ENCODE measurements around the gene ZSCAN22.

Gene ZSCAN22

DNA sequence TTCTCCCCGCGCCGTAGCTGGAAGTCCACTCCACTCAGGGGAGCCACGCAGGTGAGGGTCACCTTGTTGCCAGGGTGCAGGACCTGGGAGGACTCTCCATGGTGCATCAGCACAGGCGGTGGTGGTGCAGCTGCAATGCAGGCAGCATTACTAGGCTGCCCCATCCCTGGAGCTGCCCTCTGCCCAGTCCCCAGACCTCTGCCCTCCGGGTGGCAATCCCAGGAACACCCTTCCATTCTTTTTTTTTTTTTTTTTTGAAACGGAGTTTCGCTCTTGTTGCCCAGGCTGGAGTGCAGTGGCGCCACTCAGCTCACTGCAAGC lies 24.7 kb downstream of the ZSCAN22 start:
- DNase-seq (ENCODE audit: low spot score) = no peak

DNA sequence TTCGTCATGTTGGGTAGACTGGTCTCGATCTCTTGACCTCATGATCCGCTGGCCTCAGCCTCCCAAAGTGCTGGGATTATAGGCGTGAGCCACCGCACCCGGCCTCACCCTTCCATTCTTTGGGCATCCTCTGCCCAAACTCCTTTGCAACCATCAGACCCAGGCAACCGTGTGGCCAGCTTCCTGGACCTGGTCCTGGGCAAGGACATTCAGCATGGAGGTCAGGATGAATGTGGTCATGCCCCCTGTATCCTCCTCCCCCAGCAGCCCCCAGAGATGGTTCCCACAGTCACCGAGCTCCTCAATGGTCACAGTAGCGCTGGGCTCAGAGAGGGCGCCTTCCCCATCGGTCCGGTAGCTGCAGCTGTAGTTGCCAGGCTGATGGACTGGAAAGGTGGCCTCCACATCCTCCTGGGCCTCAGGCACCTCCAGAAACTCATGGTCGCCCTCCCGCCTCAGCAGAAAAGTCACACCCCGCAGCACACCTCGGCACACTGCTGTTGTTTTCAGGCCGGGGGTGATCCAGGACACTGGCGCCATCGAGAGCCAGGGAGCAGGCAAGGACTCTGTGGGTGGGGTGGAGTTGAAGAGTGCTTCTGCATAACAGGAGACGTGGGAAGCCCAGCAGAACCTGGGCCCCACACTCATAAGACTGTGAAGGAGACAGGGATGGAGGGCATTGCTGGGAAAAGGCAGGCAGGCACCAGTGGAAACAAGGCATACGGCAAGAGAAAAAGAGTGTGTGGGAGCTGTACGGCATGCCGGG lies 25.4 kb downstream of the ZSCAN22 start:
- DNase-seq (ENCODE audit: low spot score) = no peak

DNA sequence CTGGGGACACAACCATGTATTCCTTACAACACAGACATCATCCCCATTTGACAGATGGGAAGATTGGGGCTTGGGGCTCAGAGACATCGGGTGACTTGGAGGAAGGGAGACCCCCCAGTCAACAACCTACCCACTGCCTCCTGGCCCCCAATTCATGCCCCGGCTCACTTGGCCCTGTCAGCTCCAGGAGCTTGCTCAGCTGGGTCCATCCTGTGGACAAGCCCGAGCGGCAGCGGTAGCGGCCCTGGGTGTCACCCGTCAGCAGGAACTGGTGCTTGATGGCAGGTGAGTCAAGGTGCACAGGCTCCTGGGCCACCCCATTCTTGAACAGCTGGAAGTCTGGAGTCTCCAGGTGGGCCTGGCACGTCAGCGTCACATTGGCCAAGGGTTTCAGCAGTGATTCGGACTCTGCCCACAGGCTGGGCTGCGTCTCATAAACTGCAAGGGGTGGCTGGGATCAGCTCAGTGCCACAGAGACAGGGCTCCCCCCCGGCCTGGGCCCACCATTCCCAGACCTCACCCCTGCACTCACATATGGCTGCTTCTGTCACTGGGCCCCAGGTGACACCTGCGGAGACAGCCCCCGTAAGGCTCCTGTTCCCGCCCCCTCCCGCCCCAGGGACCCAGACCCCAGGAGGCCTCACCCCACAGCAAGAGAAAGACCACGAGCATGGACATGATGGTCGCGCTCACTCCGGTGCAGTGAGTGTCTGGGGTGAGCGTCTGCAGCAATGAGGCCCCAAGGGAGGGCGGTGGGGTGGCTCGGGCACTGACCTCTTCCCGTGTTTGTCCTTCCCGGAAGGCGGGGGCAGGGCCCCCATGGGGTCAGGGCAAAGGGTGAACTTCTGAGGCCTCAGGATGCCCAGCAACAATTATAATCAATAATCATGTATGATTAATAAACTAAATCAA lies 26.2 kb downstream of the ZSCAN22 start, which contains the start of gene A1BG:
TSS of gene A1BG (minus strand) at position 733 of the 912 bp plus-strand sequence. CDS start at position 678, 55 bp downstream.
- DNase-seq (ENCODE audit: low spot score) = no peak

DNA sequence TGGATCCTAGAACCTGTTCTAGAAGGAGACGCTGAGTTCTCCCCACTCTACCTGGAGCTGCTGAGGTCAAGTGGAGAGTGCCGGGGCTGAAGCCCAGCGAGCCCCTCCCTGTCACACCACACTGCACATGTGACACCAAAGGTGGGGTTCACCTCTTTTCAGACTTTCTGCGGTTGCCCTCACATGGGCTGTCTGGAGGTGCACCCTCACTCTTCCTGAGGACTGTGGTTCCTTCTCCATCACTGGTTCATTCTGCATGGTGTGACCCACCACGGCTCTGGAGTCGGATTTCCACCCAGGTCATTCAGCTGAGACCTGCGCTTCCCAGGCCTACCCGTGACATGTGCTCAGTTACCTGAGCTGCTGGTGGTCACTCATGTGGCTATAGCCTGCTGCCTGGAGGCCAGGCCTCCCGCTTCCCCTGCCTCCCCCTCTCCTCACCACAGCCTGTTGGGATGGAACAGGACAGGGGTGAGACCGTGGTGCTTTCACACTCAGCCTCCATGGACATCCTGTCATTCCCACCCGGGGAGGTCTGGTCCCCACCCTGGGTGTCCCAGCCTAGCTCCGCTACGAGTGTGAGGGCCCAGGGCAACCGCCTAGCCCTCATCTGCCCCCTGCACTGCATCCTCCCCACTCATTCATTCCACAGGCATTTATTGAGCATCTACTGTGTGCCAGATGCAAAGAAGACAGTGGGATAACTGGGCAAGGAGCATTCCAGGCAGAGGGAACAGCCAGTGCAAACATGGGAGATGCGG lies 27.1 kb downstream of the ZSCAN22 start:
- no peak for DNase-seq (ENCODE audit: low spot score)

DNA sequence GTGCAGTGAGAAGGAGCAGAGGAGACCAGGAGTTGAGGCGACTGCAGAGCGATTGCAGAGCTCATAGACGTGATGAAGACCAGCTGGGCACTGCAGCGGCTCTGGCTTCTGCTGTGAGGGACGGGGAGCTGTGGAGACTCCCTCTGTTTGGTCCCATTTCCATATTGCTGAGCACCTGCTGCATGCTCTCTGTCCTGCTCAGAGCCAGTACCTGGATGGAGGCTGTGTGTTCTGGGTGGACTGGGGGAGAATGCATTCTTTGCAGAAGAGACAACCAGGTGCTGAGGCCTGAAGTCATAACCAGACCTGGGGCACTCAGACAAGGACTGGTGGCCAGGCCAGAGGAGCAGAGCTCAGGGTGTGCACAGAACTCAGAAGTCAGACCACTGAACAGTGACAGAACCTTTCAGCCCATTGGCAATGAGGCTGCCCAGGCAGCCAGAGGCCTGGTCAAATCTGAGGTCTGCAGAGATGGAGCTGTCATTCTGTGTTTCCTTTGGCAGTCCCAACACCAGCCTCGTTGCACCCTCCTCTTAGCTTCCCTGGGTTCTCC lies 27.8 kb downstream of the ZSCAN22 start:
- DNase-seq (ENCODE audit: low spot score) = no peak

DNA sequence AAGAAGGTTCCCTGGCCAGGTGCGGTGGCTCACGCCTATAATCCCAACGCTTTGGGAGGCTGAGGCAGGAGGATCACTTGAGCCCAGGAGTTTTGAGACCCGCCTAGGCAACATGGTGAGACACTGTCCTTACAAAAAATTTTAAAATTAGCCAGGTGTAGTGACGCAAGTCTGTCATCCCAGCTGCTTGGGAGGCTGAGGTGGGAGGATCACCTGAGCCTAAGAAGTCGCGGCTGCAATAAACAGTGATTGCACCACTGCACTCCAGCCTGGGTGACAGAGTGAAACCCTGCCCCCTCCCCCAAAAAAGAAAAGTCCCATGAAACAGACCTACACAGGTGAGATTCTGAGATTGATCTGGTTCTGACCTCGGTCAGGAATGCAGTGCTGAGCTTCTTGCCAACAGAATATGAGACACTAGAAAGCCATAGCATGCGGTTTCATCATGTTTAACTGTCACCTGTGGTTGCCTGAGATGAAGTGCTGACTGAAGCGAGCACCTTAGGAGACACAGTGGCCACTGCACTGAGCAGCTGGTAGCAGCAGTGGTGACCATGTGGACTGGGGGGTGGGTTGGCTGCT lies 28.5 kb downstream of the ZSCAN22 start:
- no peak for DNase-seq (ENCODE audit: low spot score)

DNA sequence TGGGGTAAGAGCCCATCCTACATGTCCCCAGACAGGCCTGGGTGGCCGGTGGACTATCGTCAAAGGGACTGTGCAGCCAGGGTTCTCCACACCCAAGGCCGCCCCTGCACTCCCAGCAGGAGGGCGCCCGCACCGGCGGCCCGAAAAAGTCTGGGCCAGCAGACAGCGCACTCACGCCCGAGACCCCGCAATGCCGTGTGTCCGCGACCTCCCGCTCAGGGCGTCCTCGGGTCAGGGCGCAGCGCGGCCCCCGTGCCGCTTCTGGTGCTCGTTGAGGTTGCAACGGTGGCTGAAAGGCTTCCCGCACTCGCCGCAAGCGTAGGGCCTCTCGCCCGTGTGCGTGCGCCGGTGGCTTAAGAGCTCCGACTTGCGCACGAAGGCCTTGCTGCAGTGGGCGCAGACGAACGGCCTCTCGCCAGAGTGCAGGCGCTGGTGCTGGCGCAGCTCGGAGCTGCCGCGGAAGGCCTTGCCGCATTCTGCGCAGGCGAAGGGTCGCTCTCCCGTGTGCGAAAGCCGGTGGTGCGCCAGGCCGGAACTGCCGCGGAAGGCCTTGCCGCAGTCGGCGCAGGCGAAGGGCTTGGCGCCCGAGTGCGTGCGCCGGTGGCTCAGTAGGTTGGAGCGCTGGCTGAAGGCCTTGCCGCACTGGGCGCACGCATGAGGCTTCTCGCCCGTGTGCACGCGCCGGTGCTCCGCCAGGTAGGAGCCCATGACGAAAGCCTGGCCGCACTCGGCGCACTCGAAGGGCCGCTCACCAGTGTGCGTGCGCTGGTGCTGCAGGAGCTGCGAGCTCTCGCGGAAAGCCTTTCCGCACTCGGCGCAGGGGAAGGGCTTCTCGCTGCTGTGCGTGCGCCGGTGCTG lies 29.3 kb downstream of the ZSCAN22 start:
- no peak for DNase-seq (ENCODE audit: low spot score)

DNA sequence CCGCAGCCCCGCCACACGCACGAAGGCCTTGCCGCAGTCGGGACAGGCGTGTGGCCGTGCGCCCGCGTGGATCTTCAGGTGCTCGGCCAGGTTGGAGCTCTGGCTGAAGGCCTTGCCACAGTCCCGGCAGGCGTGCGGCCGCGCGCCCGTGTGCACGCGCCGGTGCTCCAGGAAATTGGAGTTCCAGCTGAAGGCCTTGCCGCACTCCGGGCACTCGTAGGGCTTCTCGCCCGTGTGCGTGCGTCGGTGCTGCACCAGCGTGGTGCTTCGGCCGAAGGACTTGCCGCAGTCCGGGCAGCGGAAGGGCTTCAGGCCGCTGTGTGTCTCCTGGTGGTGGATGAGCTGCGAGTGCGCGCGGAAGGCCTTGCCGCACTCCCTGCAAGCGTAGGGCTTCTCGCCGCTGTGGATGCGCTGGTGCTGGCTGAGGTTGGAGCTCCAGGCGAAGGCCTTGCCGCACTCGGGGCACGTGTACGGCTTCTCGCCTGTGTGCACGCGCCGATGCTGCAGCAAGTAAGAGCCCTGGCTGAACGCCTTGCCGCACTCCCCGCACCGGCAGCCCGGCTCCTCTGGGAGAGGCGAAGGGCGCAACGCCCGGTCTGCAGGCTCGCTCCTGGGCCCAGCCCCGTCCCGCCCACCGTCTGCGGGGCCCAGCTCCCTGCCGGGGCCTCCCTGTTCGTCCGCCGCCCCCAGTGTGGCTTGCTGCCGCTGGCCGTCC lies 30.1 kb downstream of the ZSCAN22 start:
- DNase-seq (ENCODE audit: low spot score) = no peak

DNA sequence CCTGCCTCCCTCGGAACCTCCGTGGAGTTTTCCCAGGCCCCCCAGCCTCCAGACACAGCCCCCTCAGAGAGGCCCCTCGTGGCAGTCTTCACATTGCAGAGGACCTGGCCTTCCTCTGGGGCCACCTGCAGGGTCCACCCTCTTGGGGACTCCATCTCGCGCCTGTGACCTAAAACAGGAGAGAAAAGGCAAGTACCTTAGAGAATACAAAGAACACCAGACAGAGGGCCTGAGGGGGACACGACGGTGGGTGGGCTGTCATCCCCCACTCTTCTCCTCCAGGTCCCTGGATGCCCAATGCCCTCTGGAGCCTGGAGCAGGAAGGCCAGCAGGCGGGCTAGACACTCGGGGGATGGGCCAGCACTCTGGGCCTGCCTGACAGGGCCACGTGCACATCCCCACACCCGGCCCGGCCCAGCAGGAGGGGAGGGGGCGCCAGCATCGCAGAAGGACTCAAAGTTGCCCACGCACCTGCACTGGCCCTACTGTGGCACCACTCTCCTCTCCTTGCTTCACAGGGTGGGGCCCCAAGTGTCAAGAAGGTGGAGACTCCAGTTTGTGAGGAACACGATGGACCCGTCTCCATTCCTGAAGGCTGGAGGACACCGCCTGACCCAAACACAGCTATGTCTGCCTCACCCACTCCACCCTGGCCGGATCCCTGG lies 30.8 kb downstream of the ZSCAN22 start:
- DNase-seq (ENCODE audit: low spot score) = no peak

DNA sequence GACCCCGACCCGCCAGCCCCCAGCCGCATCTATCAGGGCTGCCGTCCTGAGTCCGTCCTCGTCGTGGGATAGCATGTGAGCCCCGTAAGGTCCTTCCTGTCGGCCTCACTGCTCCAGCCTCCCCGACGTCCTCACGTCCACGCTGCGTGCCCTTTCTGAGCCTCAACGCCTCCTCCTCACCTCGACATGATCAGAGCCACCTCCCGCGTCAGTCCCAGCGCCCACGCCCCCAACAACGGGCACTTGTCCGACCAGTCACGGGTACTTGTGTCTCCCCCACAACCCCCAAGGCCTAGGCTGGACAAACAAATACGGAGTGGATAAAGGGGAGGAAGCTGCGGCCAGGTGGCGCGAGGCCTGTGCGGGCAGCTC lies 35.1 kb downstream of the ZSCAN22 start:
- peak; percentile 50 for DNase-seq (ENCODE audit: low spot score)

DNA sequence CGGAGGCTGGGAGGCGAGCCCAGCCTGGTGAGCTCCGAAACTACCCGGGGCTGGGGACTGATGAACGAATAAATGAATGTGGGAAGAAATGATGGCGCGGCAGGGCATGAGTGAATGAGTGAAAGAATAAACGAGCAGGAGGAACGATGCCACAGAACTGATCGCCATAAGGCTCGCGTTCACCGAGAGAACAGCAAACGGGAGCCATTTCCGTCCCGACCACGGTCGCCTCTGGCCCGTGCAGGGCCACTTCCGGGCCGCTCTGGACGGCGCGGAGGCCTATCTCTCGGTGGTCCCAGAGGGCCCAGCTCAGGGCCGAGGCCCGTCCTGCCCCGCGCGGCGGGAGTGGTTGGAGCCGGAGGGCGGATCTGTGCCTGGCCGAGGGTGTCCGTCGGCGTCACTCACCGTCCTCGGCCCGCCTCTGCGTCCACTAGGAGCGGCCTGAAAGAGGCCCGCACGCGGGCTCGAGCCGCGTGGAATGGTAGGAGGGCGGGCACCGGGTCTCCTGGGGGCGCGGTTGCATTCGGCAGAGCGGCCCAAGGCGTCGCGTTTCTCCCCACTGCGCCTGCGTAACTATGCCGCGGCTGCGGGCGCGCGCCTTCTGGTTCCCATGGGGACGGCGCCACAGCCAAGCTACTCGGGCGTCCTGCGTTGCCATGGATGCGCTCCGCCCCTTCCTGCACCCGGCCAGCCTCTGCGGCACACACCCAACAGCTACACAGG lies 35.6 kb downstream of the ZSCAN22 start, which contains the start of gene ZNF497:
TSS of gene ZNF497 (minus strand) at position 480 of the 723 bp plus-strand sequence. CDS start 5,116 bp downstream, outside the sequence.
- peak; percentile 92 for DNase-seq (ENCODE audit: low spot score)

DNA sequence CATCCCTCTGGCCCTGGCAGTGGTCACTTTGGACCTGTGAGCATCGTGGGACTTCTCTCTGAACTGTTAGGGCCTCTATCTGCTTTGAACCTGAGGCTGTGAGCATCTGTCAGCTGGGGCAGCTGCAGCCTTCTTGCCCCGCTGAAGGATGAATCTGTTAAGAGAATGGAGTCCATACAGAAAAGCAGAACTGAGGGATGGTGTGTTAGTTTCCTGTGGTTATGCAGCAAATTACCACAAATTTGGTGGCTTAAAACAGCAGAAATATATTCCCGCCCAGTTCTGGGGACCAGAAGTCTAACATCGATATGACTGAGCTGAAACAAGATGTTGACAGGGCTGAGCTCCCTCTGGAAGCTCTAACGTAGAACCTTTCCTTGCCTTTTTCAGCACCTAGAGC lies 37.4 kb downstream of the ZSCAN22 start:
- no peak for DNase-seq (ENCODE audit: low spot score)

DNA sequence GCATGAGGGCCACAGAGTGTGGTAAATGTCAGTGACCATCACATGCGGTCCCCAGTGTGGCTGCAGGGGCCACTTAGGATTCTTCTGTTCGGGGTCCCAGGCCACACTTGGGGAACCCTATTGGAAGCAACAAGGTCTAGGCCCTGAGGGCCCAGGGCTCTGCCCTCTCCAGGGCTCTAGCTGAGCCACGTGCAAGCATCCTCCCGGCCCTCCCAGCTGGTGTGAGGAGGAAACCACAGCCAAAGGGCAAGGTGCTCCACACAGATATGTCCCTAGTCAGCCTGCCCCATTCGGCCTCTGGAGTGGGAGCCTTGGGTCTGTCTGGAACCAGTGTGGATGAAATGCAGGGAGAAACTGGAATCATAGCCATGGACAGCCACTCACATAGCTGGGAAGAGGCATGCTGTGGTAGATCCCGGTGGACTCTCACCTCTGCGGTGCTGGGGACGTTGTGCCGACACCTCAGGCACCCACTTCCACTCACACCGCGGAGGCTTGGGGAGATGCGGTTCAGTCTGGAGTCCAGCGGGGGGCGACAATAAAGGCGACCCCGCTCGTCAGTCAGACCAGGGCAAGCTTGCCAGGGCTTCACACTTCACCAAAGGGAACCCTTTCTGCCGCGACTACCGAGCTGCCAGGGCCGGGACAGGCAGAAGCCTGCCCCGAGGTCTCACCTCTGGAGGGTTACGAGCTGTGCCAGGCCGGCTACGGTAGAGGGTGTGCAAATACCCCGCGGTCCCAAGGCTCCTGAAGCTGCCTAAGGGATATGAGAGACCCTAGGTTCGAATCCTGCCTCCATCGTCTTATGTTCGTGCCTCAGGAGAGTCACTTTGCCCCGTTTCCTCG lies 40.0 kb downstream of the ZSCAN22 start:
- no peak for DNase-seq (ENCODE audit: low spot score)

DNA sequence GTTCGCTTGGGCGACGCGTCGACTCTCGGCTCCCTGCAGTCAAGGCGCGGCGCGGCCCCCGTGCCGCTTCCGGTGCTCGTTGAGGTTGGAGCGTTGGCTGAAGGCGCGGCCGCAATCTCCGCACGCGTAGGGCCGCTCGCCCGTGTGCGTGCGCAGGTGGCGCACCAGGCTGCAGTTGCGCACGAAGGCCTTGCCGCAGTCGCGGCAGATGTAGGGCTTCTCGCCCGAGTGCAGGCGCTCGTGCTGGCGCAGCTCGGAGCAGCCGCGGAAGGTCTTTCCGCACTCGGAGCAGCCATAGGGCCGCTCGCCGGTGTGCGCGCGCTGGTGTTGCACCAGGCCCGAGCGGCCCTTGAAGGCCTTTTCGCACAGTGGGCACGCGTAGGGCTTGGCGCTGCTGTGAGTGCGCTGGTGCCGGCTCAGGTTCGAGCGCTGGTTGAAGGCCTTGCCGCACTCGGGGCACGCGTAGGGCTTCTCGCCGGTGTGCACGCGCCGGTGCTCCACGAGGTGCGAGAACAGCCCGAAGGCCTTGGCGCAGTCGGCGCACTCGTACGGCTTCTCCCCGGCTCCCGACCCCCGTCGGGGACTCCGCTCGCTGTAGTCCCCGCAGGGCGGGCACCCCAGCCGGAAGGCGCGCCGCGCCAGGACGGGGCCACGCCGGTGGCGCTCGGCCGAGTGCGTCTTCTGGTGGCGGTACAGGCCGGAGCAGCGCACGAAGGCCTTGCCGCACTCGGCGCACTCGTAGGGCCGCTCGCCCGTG lies 41.1 kb downstream of the ZSCAN22 start:
- DNase-seq (ENCODE audit: low spot score) = no peak

DNA sequence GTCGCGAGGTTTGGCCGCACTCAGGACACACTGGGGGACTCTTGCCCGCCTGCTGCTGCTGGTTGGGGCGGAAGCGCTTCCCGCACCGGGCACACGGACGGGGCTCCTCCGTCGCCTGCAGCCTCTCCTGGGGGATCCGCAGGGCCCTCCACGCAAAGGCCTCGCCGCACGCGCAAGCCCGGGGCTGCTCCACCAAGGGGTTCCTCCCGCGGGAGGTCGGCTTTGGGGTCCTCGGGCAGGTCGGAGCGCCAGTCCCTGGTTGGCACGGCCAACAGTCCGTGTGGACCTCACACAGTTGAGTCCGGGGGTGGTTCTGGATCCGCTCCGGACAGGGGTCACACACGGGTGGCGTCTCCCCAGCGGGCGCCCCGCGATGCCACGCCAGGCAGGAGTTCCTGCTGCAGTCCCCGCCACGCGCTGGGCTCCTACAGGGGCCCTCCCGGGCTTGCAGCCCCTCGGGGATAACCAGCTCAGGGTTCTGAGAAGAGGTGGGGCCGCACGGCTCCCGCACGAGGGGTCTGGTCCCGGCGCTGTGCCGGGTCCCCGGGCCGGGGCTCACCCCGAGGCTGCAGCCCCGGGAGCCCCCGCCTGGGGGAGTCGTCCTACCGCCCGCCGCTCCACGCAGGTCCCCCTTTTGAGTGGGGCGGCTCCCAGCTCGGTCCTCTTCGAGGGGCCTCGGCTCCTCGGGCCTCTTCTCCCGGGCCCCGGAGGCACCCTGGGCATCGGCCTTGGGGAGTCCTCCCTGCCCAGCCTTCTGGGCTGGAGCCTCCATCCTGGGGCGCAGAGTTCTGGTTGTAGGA lies 42.0 kb downstream of the ZSCAN22 start:
- no peak for DNase-seq (ENCODE audit: low spot score)
